Calu3 (cell line): Measurements from ENCODE around the gene MAN1C1. TPM values are rescaled to one million over a fixed set of nuclear protein-coding genes. Genes with fewer than 3 reads are reported as not detected.

Experiments used
- BruUV-seq: library from RNA; stranded (reverse); fragments of 400-500 nt; replicated peaks from 2 replicates; lab custom pipeline; 2021; lab: Mats Ljungman, UMichigan
- CTCF ChIA-PET: fragments of 300-600 bp; sonication (Branson Sonifier 250); formaldehyde crosslinking; loops from one replicate; lab custom pipeline; 2022; ENCODE audit warnings: antibody characterized with exemption; lab: Charles Lee
- DNase-seq: peaks from one replicate; pipeline ENCODE4 v3.0.0; 2022
- H3K27ac Mint-ChIP-seq: one replicate; pipeline ENCODE4 v1.8.0; 2022; ENCODE audit warnings: mixed read lengths; ENCODE audit not compliant: unreplicated experiment
- H3K27me3 Mint-ChIP-seq: one replicate; pipeline ENCODE4 v1.8.0; 2022; ENCODE audit warnings: mixed read lengths; ENCODE audit not compliant: unreplicated experiment
- H3K36me3 Mint-ChIP-seq: one replicate; pipeline ENCODE4 v1.8.0; 2022; ENCODE audit warnings: mild to moderate bottlenecking, moderate library complexity, mixed read lengths; ENCODE audit not compliant: insufficient read depth, unreplicated experiment
- H3K4me1 Mint-ChIP-seq: one replicate; pipeline ENCODE4 v1.8.0; 2022; ENCODE audit warnings: mild to moderate bottlenecking, low read depth, mixed read lengths; ENCODE audit not compliant: unreplicated experiment
- H3K4me3 Mint-ChIP-seq: one replicate; pipeline ENCODE4 v1.8.0; 2022; ENCODE audit warnings: mild to moderate bottlenecking, low read depth, moderate library complexity, mixed read lengths; ENCODE audit not compliant: unreplicated experiment
- H3K9me3 Mint-ChIP-seq: one replicate; pipeline ENCODE4 v1.8.0; 2022; ENCODE audit warnings: low read depth, mixed read lengths; ENCODE audit not compliant: unreplicated experiment
- intact Hi-C: fragments of 100-400 bp; cut with micrococcal nuclease; formaldehyde crosslinking; loops from one replicate; pipeline ENCODE4 v1.10.0; 2022; ENCODE audit not compliant: unreplicated experiment
- total RNA-seq: library from RNA; stranded (reverse); gene quantifications from 2 replicates; pipeline ENCODE4 v1.2.3, GENCODE V29; 2022
- TF ChIP-seq, protein P1 (sequence below): fragments of 200-600 bp; IDR thresholded peaks from one replicate; pipeline ENCODE4 v1.8.0; 2022; ENCODE audit warnings: antibody characterized with exemption; ENCODE audit not compliant: unreplicated experiment

MAN1C1 gene
- total RNA-seq, 1 experiment from 2014 or later = 0.14 TPM

- Mint-ChIP-seq H3K36me3 (no peaks in the 10 kb centered on the region), H3K4me3 (no peak overlapping the region), H3K9me3 (no peaks in the 10 kb centered on the region), H3K27ac (no peak overlapping the region), H3K27me3 (peaks cover 55% of the 10 kb centered on the region), H3K4me1 (no peaks in the 10 kb centered on the region)
- DNase-seq = no peak
- intact Hi-C loops = no loop called here
- no TSS peak for BruUV-seq
- CTCF ChIA-PET = no interaction called here
- TF ChIP-seq, protein P1, sequence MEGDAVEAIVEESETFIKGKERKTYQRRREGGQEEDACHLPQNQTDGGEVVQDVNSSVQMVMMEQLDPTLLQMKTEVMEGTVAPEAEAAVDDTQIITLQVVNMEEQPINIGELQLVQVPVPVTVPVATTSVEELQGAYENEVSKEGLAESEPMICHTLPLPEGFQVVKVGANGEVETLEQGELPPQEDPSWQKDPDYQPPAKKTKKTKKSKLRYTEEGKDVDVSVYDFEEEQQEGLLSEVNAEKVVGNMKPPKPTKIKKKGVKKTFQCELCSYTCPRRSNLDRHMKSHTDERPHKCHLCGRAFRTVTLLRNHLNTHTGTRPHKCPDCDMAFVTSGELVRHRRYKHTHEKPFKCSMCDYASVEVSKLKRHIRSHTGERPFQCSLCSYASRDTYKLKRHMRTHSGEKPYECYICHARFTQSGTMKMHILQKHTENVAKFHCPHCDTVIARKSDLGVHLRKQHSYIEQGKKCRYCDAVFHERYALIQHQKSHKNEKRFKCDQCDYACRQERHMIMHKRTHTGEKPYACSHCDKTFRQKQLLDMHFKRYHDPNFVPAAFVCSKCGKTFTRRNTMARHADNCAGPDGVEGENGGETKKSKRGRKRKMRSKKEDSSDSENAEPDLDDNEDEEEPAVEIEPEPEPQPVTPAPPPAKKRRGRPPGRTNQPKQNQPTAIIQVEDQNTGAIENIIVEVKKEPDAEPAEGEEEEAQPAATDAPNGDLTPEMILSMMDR = no peak
Measured at GRCh38 chr1:25650289-25650576, 33.6 kb downstream of the MAN1C1 start.

- Mint-ChIP-seq H3K4me3 (no peak overlapping the region), H3K4me1 (no peaks in the 10 kb centered on the region), H3K36me3 (no peaks in the 10 kb centered on the region), H3K27ac (no peak overlapping the region), H3K27me3 (peaks cover 49% of the 10 kb centered on the region), H3K9me3 (no peaks in the 10 kb centered on the region)
- no TSS peak for BruUV-seq
- CTCF ChIA-PET = no interaction called here
- intact Hi-C loops = no loop called here
- TF ChIP-seq, protein P1 = no peak
- DNase-seq = no peak
Measured at GRCh38 chr1:25651036-25651640, 34.5 kb downstream of the MAN1C1 start.

DNA sequence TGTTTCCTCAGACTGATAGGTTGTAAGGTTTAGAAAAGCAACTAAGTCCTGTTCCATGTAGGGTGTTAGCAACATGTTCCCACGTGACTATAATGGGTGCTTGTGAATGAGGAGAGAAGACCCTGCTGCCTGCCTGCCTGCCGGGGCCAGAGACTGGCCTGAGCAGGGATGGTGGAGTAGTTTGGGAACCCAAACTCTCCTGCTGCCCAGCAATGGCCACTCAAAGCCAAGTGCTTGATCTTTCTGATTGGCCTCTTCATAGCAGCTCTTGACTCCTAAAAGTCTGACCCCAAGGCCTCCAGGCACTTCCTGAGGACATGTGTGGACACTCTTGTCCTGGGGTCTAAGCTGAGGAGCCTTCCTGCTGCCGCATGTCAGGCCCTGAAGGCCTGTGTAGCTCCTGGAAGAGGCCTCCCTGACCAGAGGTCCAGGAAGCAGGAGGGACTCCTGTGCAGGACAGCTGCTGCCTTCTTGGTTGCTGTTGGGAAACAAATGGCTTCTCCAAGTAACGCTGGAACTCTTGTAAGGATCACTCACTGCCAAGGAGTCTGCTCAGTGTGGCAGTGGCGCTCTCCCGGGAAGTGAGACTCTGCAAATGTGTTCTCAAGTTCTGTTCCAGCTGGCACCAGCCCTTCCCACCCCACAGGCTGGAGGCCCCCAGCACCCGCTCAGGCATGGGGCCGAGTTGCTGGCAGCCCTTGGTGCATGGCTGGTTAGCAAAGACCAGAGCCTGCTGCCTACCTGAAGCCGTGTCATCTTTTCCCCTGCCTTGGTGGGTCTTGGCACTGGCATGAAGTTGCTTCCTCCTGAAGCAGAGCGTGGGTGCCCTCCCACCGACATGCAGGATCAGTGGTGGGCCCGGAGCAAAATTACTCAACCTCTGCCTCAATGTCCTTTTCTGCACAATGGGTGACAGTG lies 35.5 kb downstream of the MAN1C1 start:
- H3K9me3 Mint-ChIP-seq = no peaks in the 10 kb centered on the region
- H3K4me1 Mint-ChIP-seq = no peaks in the 10 kb centered on the region
- intact Hi-C loops = no loop called here
- no TSS peak for BruUV-seq
- no peak overlapping the region for H3K4me3 Mint-ChIP-seq
- peaks cover 40% of the 10 kb centered on the region for H3K27me3 Mint-ChIP-seq
- H3K27ac Mint-ChIP-seq = no peak overlapping the region
- TF ChIP-seq, protein P1 = no peak
- CTCF ChIA-PET = no interaction called here
- DNase-seq = no peak
- H3K36me3 Mint-ChIP-seq = no peaks in the 10 kb centered on the region

DNA sequence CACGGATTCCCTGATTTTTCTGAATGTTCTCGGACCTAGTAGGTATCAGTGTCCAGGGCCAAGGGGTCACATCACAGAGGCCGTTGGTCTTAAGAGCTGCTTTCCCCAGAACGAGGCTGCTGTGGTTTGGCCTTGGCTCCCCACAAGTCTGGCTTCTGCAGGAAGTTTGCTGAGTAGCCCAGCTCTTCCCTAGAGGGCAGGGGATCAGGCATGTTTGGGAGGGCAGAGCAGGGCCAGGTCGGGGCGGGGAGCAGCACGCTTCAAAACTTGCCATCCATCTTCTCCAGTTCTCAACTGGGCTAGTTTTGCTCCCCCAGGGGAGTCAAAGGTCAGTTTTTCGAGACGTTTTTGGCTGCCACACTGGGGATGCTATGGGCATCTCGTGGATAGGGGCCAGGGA lies 37.0 kb downstream of the MAN1C1 start:
- Mint-ChIP-seq H3K4me1 (no peaks in the 10 kb centered on the region), H3K27ac (no peak overlapping the region), H3K36me3 (no peaks in the 10 kb centered on the region), H3K27me3 (peaks cover 32% of the 10 kb centered on the region), H3K9me3 (no peaks in the 10 kb centered on the region), H3K4me3 (no peak overlapping the region)
- TF ChIP-seq, protein P1 = no peak
- DNase-seq = no peak
- BruUV-seq = no TSS peak
- CTCF ChIA-PET = no interaction called here
- intact Hi-C loops = no loop called here
